Esophagus (tissue), 2 donors: ENCODE data around the gene SUCLA2. TPM values are rescaled to one million over a fixed set of nuclear protein-coding genes. Genes with fewer than 3 reads are reported as not detected.

Experiments used
- H3K27ac ChIP-seq, 2 donors: one replicate each; pipeline ENCODE4 v1.5.1; 2013; ENCODE audit warnings: low read depth in 2 of 2, mild to moderate bottlenecking in 2 of 2, inconsistent platforms in 1 of 2, low read length in 1 of 2, moderate library complexity in 1 of 2
- H3K27me3 ChIP-seq, 2 donors: one replicate each; pipeline ENCODE4 v1.6.1; 2013; ENCODE audit warnings: low read length in 2 of 2, control low read depth in 1 of 2, mild to moderate bottlenecking in 1 of 2; ENCODE audit not compliant: insufficient read depth in 2 of 2, control insufficient read depth in 1 of 2
- H3K36me3 ChIP-seq, 2 donors: one replicate each; pipeline ENCODE4 v1.6.1; 2013; ENCODE audit warnings: low read length in 1 of 2; ENCODE audit not compliant: control insufficient read depth in 2 of 2, insufficient read depth in 2 of 2
- H3K4me1 ChIP-seq, 2 donors: one replicate each; pipeline ENCODE4 v1.6.1; 2013; ENCODE audit warnings: low read length in 1 of 2; ENCODE audit not compliant: control insufficient read depth in 2 of 2, insufficient read depth in 2 of 2
- H3K4me3 ChIP-seq, 2 donors: one replicate each; pipeline ENCODE4 v1.5.1; 2013; ENCODE audit warnings: low read length in 2 of 2, mild to moderate bottlenecking in 2 of 2, low read depth in 1 of 2, moderate library complexity in 1 of 2
- H3K9me3 ChIP-seq, 2 donors: one replicate each; pipeline ENCODE4 v1.6.1; 2013; ENCODE audit warnings: mild to moderate bottlenecking in 2 of 2, low read depth in 1 of 2, low read length in 1 of 2, moderate library complexity in 1 of 2; ENCODE audit not compliant: control insufficient read depth in 2 of 2, insufficient read depth in 1 of 2
- WGBS, 2 donors: extraction: QIAGEN DNeasy Blood & Tissue Kit; methylation state at CpG; one replicate each; pipeline ENCODE4 v1.1.7; 2013; 5-methylcytosine and 5-hydroxymethylcytosine counted together
- polyA plus RNA-seq, 2 donors: library from polyadenylated mRNA; stranded (reverse); fragments of 200-250 nt; gene quantifications; one replicate each; pipeline ENCODE4 v1.2.3, GENCODE V29; 2013
- donor health status: healthy with polysubstance abuse.
- donor health status: Bipolar disorder and iron deficiency.

The SUCLA2 gene
- polyA plus RNA-seq, 2 donors, result 18.4 to 32.8 TPM

GRCh38 chr13:47896111-47896510, 105.0 kb downstream of the SUCLA2 start:
- H3K9me3 ChIP-seq, result no peaks in the 10 kb centered on the region
- no peaks in the 10 kb centered on the region for H3K36me3 ChIP-seq
- H3K27ac ChIP-seq, result no peak overlapping the region
- H3K4me3 ChIP-seq, result no peak overlapping the region
- H3K4me1 ChIP-seq, result no peaks in the 10 kb centered on the region
- no peaks in the 10 kb centered on the region for H3K27me3 ChIP-seq
- 73 to 83% methylated on average over 5 of the region's 5 CpGs for WGBS, 2 donors

- Histone ChIP-seq H3K36me3 (no peaks in the 10 kb centered on the region), H3K9me3 (no peaks in the 10 kb centered on the region), H3K4me1 (no peaks in the 10 kb centered on the region), H3K27ac (no peak overlapping the region), H3K4me3 (no peak overlapping the region), H3K27me3 (no peaks in the 10 kb centered on the region)
- WGBS, 2 donors, result 47 to 76% methylated on average over 1 of the region's 1 CpG
Observed at GRCh38 chr13:47893527-47893926, 107.5 kb downstream of the SUCLA2 start.

Other genes starting within 250 kb of the SUCLA2 start
- gene NUDT15, start 36.5 kb upstream of the SUCLA2 start, polyA plus RNA-seq, result 10 to 100 TPM; 16.8 to 16.9 TPM
- 10 to 100 TPM; 48.9 to 49.7 TPM for gene MED4, start 93.8 kb upstream of the SUCLA2 start, polyA plus RNA-seq
- gene ITM2B, start 231.9 kb upstream of the SUCLA2 start, polyA plus RNA-seq, result 100 to 1,000 TPM; 340 to 473 TPM